GM12878 (cell line): ENCODE results near the gene NPC1. TPM values are rescaled to one million over a fixed set of nuclear protein-coding genes. Genes with fewer than 3 reads are reported as not detected.

ENCODE experiments used
- ATF3 ChIP-seq: IDR thresholded peaks from 2 replicates; pipeline ENCODE4 v1.6.1; 2011; ENCODE audit warnings: low read depth, mild to moderate bottlenecking, low read length, moderate library complexity, borderline replicate concordance; ENCODE audit errors: extremely low read depth
- ATF7 ChIP-seq: fragments of 450-650 bp; IDR thresholded peaks from 2 replicates; pipeline ENCODE4 v1.6.1; 2016; ENCODE audit warnings: low read depth, mild to moderate bottlenecking
- DPF2 ChIP-seq: fragments of 450-650 bp; IDR thresholded peaks from 2 replicates; pipeline ENCODE4 v1.6.1; 2017; ENCODE audit warnings: mild to moderate bottlenecking
- ESRRA ChIP-seq: IDR thresholded peaks from 2 replicates; pipeline ENCODE4 v1.6.1; 2012; ENCODE audit warnings: mild to moderate bottlenecking, low read length, improper control_type of control experiment
- FOXM1 ChIP-seq: IDR thresholded peaks from 2 replicates; pipeline ENCODE4 v1.6.1; 2012; ENCODE audit warnings: low read depth, mild to moderate bottlenecking, inconsistent platforms, low read length, moderate library complexity
- MEF2A ChIP-seq: IDR thresholded peaks from 2 replicates; pipeline ENCODE4 v1.6.1; 2011; ENCODE audit warnings: low read depth, mild to moderate bottlenecking, low read length, moderate library complexity; ENCODE audit not compliant: insufficient read depth
- RAD21 ChIP-seq: IDR thresholded peaks from 2 replicates; pipeline ENCODE4 v1.6.1; 2011; ENCODE audit warnings: mild to moderate bottlenecking, low read depth, low read length, moderate library complexity; ENCODE audit not compliant: insufficient read depth
- ZNF274 ChIP-seq: IDR thresholded peaks from one replicate; pipeline ENCODE4 v1.8.0; 2011; ENCODE audit not compliant: insufficient read length, insufficient read depth
- polyA plus RNA-seq, 11 experiments: library from polyadenylated mRNA; depleted of rRNA in 4 of 11; unstranded in 6 of 11; stranded (reverse) in 5 of 11; fragments of >200 nt; fragmentation: Nextera tagmentation in 4 of 11; fragmentation: Illumina TruSeq in 1 of 11; extraction: Ambion mirVana in 4 of 11; extraction: Trizol in 1 of 11; gene quantifications; 1 replicate in 1 of 11; 2 replicates in 10 of 11; pipeline versions ENCODE4 v1.2.1 to v1.2.3, GENCODE V29; 2011 to 2016; ENCODE audit warnings: inconsistent platforms in 2 of 11, missing spikeins in 2 of 11, low read depth in 1 of 11
- total RNA-seq, 4 experiments: library from RNA; depleted of rRNA in 3 of 4; stranded (reverse); fragments of >200 nt in 3 of 4; fragmentation: Illumina TruSeq in 1 of 4; extraction: Trizol in 1 of 4; gene quantifications; 2 replicates each; pipeline versions ENCODE4 v1.2.1 to v1.2.3, GENCODE V29; 2013 to 2021
- TF ChIP-seq, protein P1 (sequence below): IDR thresholded peaks from 2 replicates; pipeline ENCODE4 v1.6.1; 2011; ENCODE audit warnings: borderline replicate concordance, low read depth, mild to moderate bottlenecking, moderate library complexity, low read length; ENCODE audit not compliant: insufficient read depth, poor library complexity, severe bottlenecking
- TF ChIP-seq, protein P2 (sequence below): fragments of 450-650 bp; formaldehyde crosslinking; IDR thresholded peaks from 2 replicates; pipeline ENCODE4 v1.5.0; 2022; ENCODE audit warnings: mild to moderate bottlenecking, missing genetic modification characterization
- TF ChIP-seq, protein P3 (sequence below): fragments of 450-650 bp; conservative IDR thresholded peaks from 2 replicates; pipeline ENCODE4 v1.6.1; 2017; ENCODE audit warnings: mild to moderate bottlenecking, moderate library complexity
- TF ChIP-seq, protein P4 (sequence below): IDR thresholded peaks from 2 replicates; pipeline ENCODE4 v1.6.1; 2012; ENCODE audit warnings: low read depth, low read length, improper control_type of control experiment

NPC1 gene
- total and polyA plus RNA-seq, 10 of the 15 experiments (the other 5 are each of a cell fraction or from before 2014, with no cell fraction given) = 10.1 to 45.2 (median 19.4) TPM

GRCh38 chr18:23521271-23521670, 65.0 kb downstream of the NPC1 start (continued):
- TF ChIP-seq, protein P1, sequence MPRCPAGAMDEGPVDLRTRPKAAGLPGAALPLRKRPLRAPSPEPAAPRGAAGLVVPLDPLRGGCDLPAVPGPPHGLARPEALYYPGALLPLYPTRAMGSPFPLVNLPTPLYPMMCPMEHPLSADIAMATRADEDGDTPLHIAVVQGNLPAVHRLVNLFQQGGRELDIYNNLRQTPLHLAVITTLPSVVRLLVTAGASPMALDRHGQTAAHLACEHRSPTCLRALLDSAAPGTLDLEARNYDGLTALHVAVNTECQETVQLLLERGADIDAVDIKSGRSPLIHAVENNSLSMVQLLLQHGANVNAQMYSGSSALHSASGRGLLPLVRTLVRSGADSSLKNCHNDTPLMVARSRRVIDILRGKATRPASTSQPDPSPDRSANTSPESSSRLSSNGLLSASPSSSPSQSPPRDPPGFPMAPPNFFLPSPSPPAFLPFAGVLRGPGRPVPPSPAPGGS = no peak
- TF ChIP-seq, protein P2, sequence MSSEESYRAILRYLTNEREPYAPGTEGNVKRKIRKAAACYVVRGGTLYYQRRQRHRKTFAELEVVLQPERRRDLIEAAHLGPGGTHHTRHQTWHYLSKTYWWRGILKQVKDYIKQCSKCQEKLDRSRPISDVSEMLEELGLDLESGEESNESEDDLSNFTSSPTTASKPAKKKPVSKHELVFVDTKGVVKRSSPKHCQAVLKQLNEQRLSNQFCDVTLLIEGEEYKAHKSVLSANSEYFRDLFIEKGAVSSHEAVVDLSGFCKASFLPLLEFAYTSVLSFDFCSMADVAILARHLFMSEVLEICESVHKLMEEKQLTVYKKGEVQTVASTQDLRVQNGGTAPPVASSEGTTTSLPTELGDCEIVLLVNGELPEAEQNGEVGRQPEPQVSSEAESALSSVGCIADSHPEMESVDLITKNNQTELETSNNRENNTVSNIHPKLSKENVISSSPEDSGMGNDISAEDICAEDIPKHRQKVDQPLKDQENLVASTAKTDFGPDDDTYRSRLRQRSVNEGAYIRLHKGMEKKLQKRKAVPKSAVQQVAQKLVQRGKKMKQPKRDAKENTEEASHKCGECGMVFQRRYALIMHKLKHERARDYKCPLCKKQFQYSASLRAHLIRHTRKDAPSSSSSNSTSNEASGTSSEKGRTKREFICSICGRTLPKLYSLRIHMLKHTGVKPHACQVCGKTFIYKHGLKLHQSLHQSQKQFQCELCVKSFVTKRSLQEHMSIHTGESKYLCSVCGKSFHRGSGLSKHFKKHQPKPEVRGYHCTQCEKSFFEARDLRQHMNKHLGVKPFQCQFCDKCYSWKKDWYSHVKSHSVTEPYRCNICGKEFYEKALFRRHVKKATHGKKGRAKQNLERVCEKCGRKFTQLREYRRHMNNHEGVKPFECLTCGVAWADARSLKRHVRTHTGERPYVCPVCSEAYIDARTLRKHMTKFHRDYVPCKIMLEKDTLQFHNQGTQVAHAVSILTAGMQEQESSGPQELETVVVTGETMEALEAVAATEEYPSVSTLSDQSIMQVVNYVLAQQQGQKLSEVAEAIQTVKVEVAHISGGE (CRISPR knock-in tag) = no peak
- TF ChIP-seq ZNF274 = no peak
- TF ChIP-seq, protein P3, sequence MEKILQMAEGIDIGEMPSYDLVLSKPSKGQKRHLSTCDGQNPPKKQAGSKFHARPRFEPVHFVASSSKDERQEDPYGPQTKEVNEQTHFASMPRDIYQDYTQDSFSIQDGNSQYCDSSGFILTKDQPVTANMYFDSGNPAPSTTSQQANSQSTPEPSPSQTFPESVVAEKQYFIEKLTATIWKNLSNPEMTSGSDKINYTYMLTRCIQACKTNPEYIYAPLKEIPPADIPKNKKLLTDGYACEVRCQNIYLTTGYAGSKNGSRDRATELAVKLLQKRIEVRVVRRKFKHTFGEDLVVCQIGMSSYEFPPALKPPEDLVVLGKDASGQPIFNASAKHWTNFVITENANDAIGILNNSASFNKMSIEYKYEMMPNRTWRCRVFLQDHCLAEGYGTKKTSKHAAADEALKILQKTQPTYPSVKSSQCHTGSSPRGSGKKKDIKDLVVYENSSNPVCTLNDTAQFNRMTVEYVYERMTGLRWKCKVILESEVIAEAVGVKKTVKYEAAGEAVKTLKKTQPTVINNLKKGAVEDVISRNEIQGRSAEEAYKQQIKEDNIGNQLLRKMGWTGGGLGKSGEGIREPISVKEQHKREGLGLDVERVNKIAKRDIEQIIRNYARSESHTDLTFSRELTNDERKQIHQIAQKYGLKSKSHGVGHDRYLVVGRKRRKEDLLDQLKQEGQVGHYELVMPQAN = no peak
- no peak for TF ChIP-seq ATF7
- TF ChIP-seq RAD21 = no peak
- TF ChIP-seq FOXM1 = no peak
- TF ChIP-seq, protein P4, sequence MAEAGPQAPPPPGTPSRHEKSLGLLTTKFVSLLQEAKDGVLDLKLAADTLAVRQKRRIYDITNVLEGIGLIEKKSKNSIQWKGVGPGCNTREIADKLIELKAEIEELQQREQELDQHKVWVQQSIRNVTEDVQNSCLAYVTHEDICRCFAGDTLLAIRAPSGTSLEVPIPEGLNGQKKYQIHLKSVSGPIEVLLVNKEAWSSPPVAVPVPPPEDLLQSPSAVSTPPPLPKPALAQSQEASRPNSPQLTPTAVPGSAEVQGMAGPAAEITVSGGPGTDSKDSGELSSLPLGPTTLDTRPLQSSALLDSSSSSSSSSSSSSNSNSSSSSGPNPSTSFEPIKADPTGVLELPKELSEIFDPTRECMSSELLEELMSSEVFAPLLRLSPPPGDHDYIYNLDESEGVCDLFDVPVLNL = no peak
- no peak for TF ChIP-seq ATF3
- TF ChIP-seq DPF2 = no peak
- TF ChIP-seq MEF2A = no peak
- no peak for TF ChIP-seq ESRRA
